Measurements from ENCODE around the gene TBX5. TPM values are rescaled to one million over a fixed set of nuclear protein-coding genes. Genes with fewer than 3 reads are reported as not detected.

The TBX5 gene
- total and polyA plus RNA-seq, 4 donors: 0.33 to 0.42 TPM; not detected in 2

- no peak overlapping the region for H3K27ac ChIP-seq (ENCODE audit: low read depth in 1 of 2, low read length in 2 of 2)
- H3K36me3 ChIP-seq (ENCODE audit: control insufficient read depth in 1 of 2, insufficient read depth in 2 of 2, low read length in 1 of 2): no peaks in the 10 kb centered on the region
- DNase-seq (no peak), ATAC-seq (ENCODE audit: low FRiP score) (no peak)
- H3K9me3 ChIP-seq (ENCODE audit: control insufficient read depth, low read length): peaks cover 3% of the 10 kb centered on the region
- 77 to 87% methylated on average over 2 of the region's 2 CpGs for WGBS, 2 donors
- H3K4me3 ChIP-seq (ENCODE audit: low read length in 2 of 2): no peak overlapping the region
- intact Hi-C loops (cut with DNase I): no loop called here
- H3K4me1 ChIP-seq (ENCODE audit: control insufficient read depth in 1 of 2, insufficient read depth in 2 of 2, low read length in 2 of 2): no peaks in the 10 kb centered on the region
- H3K27me3 ChIP-seq (ENCODE audit: control insufficient read depth in 1 of 2, insufficient read depth in 2 of 2, low read length in 1 of 2): no peaks in the 10 kb centered on the region
Measured at GRCh38 chr12:114339626-114340025, 66.3 kb downstream of the TBX5 start.

DNA sequence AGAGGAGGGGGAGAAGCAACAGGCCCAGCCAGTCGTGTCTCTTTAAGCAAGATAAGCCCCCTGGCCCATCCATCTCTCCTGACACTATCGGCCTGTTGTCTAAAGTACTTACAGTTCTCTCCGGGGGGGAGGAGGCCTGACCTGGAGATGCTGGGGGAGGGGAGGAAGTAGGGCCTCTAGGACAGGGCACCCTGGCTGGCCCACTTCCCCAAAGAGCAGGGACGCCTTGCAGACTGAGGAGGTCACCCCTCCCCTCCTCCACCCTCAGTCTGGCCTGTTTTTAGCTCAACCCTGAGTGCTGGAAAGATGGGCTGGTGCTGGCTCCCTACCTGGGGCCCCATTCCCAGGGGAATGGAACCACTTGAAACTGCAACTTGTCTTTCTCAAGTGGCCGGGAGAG, 70.3 kb downstream of the TBX5 start:
- WGBS, 2 donors: 34 to 54% methylated on average over 5 of the region's 5 CpGs
- Histone ChIP-seq H3K4me1 (ENCODE audit: control insufficient read depth in 1 of 2, insufficient read depth in 2 of 2, low read length in 2 of 2) (no peaks in the 10 kb centered on the region), H3K27ac (ENCODE audit: low read depth in 1 of 2, low read length in 2 of 2) (no peak overlapping the region), H3K4me3 (ENCODE audit: low read length in 2 of 2) (no peak overlapping the region), H3K9me3 (ENCODE audit: control insufficient read depth, low read length) (peaks cover 3% of the 10 kb centered on the region), H3K36me3 (ENCODE audit: control insufficient read depth in 1 of 2, insufficient read depth in 2 of 2, low read length in 1 of 2) (no peaks in the 10 kb centered on the region), H3K27me3 (ENCODE audit: control insufficient read depth in 1 of 2, insufficient read depth in 2 of 2, low read length in 1 of 2) (no peaks in the 10 kb centered on the region)
- intact Hi-C loops (cut with DNase I): no loop called here
- ATAC-seq (ENCODE audit: low FRiP score): no peak
- DNase-seq: no peak

DNA sequence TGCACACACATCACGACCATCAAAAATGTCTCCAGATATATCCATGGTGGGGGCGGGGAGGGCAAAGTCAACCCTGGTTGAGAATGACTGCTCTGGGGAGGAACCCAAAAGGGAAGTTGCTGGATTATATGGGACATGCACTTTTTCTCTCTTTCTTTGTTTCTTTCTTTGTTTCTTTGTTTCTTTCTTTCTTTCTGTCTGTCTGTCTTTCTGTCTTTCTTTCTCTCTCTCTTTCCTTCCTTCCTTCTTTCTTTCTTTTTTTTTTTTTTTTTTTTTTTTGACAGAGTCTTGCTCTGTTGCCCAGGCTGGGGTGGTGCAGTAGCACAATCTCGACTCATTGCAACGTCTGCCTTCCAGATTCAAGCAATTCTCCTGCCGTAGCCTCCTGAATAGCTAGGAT, 71.5 kb downstream of the TBX5 start:
- H3K4me1 ChIP-seq (ENCODE audit: control insufficient read depth in 1 of 2, insufficient read depth in 2 of 2, low read length in 2 of 2): no peaks in the 10 kb centered on the region

DNA sequence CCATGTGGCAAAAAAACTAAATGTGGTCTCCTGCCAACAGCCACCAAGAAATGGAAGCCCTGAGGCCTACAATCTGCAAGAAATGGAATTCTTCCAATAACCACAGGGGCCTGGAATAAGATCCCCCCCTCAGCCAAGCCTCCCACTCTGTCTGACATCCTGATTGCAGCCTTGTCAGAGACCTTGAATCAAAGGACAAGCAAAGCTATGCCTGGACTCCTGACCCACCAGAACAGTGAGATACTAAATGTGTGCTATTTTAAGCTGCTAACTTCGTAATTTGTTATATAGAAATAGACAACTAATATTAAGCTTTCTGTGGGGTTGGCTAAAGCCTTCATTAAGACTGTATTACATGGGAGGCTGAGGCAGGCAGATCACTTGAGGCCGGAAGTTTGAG, 77.7 kb downstream of the TBX5 start:
- WGBS, 2 donors: 80 to 83% methylated on average over 2 of the region's 2 CpGs
- H3K4me3 ChIP-seq (ENCODE audit: low read length in 2 of 2): no peak overlapping the region
- no peak overlapping the region for H3K27ac ChIP-seq (ENCODE audit: low read depth in 1 of 2, low read length in 2 of 2)
- no peak for ATAC-seq (ENCODE audit: low FRiP score)
- no peaks in the 10 kb centered on the region for H3K36me3 ChIP-seq (ENCODE audit: control insufficient read depth in 1 of 2, insufficient read depth in 2 of 2, low read length in 1 of 2)
- H3K27me3 ChIP-seq (ENCODE audit: control insufficient read depth in 1 of 2, insufficient read depth in 2 of 2, low read length in 1 of 2): no peaks in the 10 kb centered on the region
- peaks cover 2% of the 10 kb centered on the region for H3K9me3 ChIP-seq (ENCODE audit: control insufficient read depth, low read length)
- DNase-seq: no peak
- intact Hi-C loops (cut with DNase I): no loop called here
- H3K4me1 ChIP-seq (ENCODE audit: control insufficient read depth in 1 of 2, insufficient read depth in 2 of 2, low read length in 2 of 2): no peaks in the 10 kb centered on the region

More for the DNA sequence above, 71.5 kb downstream of the TBX5 start:
- WGBS, 2 donors: 88 to 90% methylated on average over 5 of the region's 5 CpGs
- no peak for ATAC-seq (ENCODE audit: low FRiP score)
- Histone ChIP-seq H3K27ac (ENCODE audit: low read depth in 1 of 2, low read length in 2 of 2) (no peak overlapping the region), H3K36me3 (ENCODE audit: control insufficient read depth in 1 of 2, insufficient read depth in 2 of 2, low read length in 1 of 2) (no peaks in the 10 kb centered on the region), H3K4me3 (ENCODE audit: low read length in 2 of 2) (no peak overlapping the region), H3K9me3 (ENCODE audit: control insufficient read depth, low read length) (peaks cover 1% of the 10 kb centered on the region), H3K27me3 (ENCODE audit: control insufficient read depth in 1 of 2, insufficient read depth in 2 of 2, low read length in 1 of 2) (no peaks in the 10 kb centered on the region)
- intact Hi-C loops (cut with DNase I): no loop called here
- no peak for DNase-seq

DNA sequence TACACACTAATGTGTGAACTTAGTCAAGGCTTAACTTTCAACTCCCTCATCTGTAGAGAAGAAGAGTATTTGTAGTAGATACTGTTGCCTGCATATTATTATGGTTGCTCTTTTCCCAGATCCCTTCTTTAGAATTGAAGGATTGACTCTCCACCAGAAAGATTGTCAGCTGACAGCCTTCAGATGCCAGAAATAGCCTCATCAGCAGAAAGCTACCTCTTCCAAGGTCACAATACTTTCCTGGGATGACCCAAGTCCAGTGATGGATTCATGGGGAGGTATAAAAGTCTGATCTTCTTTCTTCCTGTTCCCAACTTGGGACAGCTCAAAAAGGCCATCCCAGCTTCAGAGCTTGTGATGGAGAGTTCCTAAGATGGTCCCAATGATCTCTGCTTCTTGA, 78.2 kb downstream of the TBX5 start:
- Histone ChIP-seq H3K4me3 (ENCODE audit: low read length in 2 of 2) (no peak overlapping the region), H3K27ac (ENCODE audit: low read depth in 1 of 2, low read length in 2 of 2) (no peak overlapping the region), H3K4me1 (ENCODE audit: control insufficient read depth in 1 of 2, insufficient read depth in 2 of 2, low read length in 2 of 2) (no peaks in the 10 kb centered on the region), H3K27me3 (ENCODE audit: control insufficient read depth in 1 of 2, insufficient read depth in 2 of 2, low read length in 1 of 2) (no peaks in the 10 kb centered on the region), H3K36me3 (ENCODE audit: control insufficient read depth in 1 of 2, insufficient read depth in 2 of 2, low read length in 1 of 2) (no peaks in the 10 kb centered on the region), H3K9me3 (ENCODE audit: control insufficient read depth, low read length) (peaks cover 2% of the 10 kb centered on the region)
- DNase-seq (no peak), ATAC-seq (ENCODE audit: low FRiP score) (no peak)
- intact Hi-C loops (cut with DNase I): no loop called here

- H3K27me3 ChIP-seq (ENCODE audit: control insufficient read depth in 1 of 2, insufficient read depth in 2 of 2, low read length in 1 of 2): no peaks in the 10 kb centered on the region
- whole genome bisulfite sequencing, 2 donors: 92 to 93% methylated on average over 1 of the region's 1 CpG
- ATAC-seq (ENCODE audit: low FRiP score) (no peak), DNase-seq (no peak)
- peaks cover 1 to 4% of the 10 kb centered on the region in 2 donors for H3K4me1 ChIP-seq (ENCODE audit: control insufficient read depth in 1 of 2, insufficient read depth in 2 of 2, low read length in 2 of 2)
- no peaks in the 10 kb centered on the region for H3K36me3 ChIP-seq (ENCODE audit: control insufficient read depth in 1 of 2, insufficient read depth in 2 of 2, low read length in 1 of 2)
- no peak overlapping the region for H3K27ac ChIP-seq (ENCODE audit: low read depth in 1 of 2, low read length in 2 of 2)
- no peak overlapping the region for H3K4me3 ChIP-seq (ENCODE audit: low read length in 2 of 2)
- intact Hi-C loops (cut with DNase I): no loop called here
- H3K9me3 ChIP-seq (ENCODE audit: control insufficient read depth, low read length): no peaks in the 10 kb centered on the region
Measured at GRCh38 chr12:114321524-114321923, 84.4 kb downstream of the TBX5 start.

GRCh38 chr12:114320968-114321367, 85.0 kb downstream of the TBX5 start:
- no peak for ATAC-seq (ENCODE audit: low FRiP score)
- H3K9me3 ChIP-seq (ENCODE audit: control insufficient read depth, low read length): no peaks in the 10 kb centered on the region
- no peak overlapping the region for H3K27ac ChIP-seq (ENCODE audit: low read depth in 1 of 2, low read length in 2 of 2)
- no peaks in the 10 kb centered on the region for H3K36me3 ChIP-seq (ENCODE audit: control insufficient read depth in 1 of 2, insufficient read depth in 2 of 2, low read length in 1 of 2)
- intact Hi-C loops (cut with DNase I): no loop called here
- DNase-seq: no peak
- H3K4me3 ChIP-seq (ENCODE audit: low read length in 2 of 2): no peak overlapping the region
- H3K4me1 ChIP-seq (ENCODE audit: control insufficient read depth in 1 of 2, insufficient read depth in 2 of 2, low read length in 2 of 2): peaks cover 1 to 4% of the 10 kb centered on the region in 2 donors
- WGBS, 2 donors: 77 to 82% methylated on average over 8 of the region's 8 CpGs
- no peaks in the 10 kb centered on the region for H3K27me3 ChIP-seq (ENCODE audit: control insufficient read depth in 1 of 2, insufficient read depth in 2 of 2, low read length in 1 of 2)

DNA sequence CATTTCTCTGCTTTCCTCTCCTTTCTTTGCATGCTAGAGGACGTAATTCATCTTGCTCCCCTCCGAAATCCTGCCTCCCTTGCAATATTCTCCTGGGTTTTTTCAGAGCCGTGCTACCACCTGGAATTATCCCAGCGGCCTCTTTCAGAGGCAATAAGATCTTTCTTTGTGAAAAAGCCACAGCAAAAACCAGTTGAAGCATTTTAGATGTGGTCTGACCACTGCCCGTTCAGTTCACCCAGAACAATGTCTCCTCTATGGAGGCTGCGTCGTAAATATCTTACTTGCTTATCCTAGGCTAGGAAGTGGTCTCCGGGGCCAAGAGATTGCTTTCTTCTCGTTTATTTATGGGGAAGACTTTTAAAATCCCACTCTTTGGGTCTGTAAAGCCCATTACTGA, 85.8 kb downstream of the TBX5 start:
- no peak overlapping the region for H3K4me3 ChIP-seq (ENCODE audit: low read length in 2 of 2)

GRCh38 chr12:114319422-114319821, 86.5 kb downstream of the TBX5 start:
- H3K4me3 ChIP-seq (ENCODE audit: low read length in 2 of 2): no peak overlapping the region
- DNase-seq (peak in 1 of 2 donors; percentile 78), ATAC-seq (ENCODE audit: low FRiP score) (peak; percentile 44)
- no peaks in the 10 kb centered on the region for H3K9me3 ChIP-seq (ENCODE audit: control insufficient read depth, low read length)
- intact Hi-C loops (cut with DNase I): no loop called here
- no peaks in the 10 kb centered on the region for H3K27me3 ChIP-seq (ENCODE audit: control insufficient read depth in 1 of 2, insufficient read depth in 2 of 2, low read length in 1 of 2)
- H3K36me3 ChIP-seq (ENCODE audit: control insufficient read depth in 1 of 2, insufficient read depth in 2 of 2, low read length in 1 of 2): no peaks in the 10 kb centered on the region
- peaks cover 1 to 4% of the 10 kb centered on the region in 2 donors for H3K4me1 ChIP-seq (ENCODE audit: control insufficient read depth in 1 of 2, insufficient read depth in 2 of 2, low read length in 2 of 2)
- H3K27ac ChIP-seq (ENCODE audit: low read depth in 1 of 2, low read length in 2 of 2): peak overlapping the region in 1 of 2 donors; percentile 12
- 7 to 12% methylated on average over 11 of the region's 11 CpGs for WGBS, 2 donors

More for the DNA sequence above, 85.8 kb downstream of the TBX5 start:
- H3K9me3 ChIP-seq (ENCODE audit: control insufficient read depth, low read length): no peaks in the 10 kb centered on the region
- ATAC-seq (ENCODE audit: low FRiP score) (no peak), DNase-seq (no peak)
- 67 to 81% methylated on average over 9 of the region's 9 CpGs for WGBS, 2 donors
- no peaks in the 10 kb centered on the region for H3K27me3 ChIP-seq (ENCODE audit: control insufficient read depth in 1 of 2, insufficient read depth in 2 of 2, low read length in 1 of 2)
- no peak overlapping the region for H3K27ac ChIP-seq (ENCODE audit: low read depth in 1 of 2, low read length in 2 of 2)
- peaks cover 1 to 4% of the 10 kb centered on the region in 2 donors for H3K4me1 ChIP-seq (ENCODE audit: control insufficient read depth in 1 of 2, insufficient read depth in 2 of 2, low read length in 2 of 2)
- intact Hi-C loops (cut with DNase I): no loop called here
- no peaks in the 10 kb centered on the region for H3K36me3 ChIP-seq (ENCODE audit: control insufficient read depth in 1 of 2, insufficient read depth in 2 of 2, low read length in 1 of 2)

All from aorta (tissue), 5 donors.